HG03064 (cell line): ENCODE measurements around the gene LYPLAL1.

ENCODE experiments used
- ATAC-seq: cut with Tn5 transposase; IDR thresholded peaks from one replicate; pipeline ENCODE4 v1.9.1; 2021; ENCODE audit warnings: low read depth; ENCODE audit not compliant: unreplicated experiment

LYPLAL1 gene

GRCh38 chr1:219173758-219174459 lies at the start of gene LYPLAL1:
TSS of gene LYPLAL1 (plus strand) at chr1:219173878. CDS start at chr1:219173891, 13 bp downstream.
- peak; percentile 58 for ATAC-seq

- ATAC-seq, result no peak
Measured at GRCh38 chr1:219124163-219124562, 49.5 kb upstream of the LYPLAL1 start.

DNA sequence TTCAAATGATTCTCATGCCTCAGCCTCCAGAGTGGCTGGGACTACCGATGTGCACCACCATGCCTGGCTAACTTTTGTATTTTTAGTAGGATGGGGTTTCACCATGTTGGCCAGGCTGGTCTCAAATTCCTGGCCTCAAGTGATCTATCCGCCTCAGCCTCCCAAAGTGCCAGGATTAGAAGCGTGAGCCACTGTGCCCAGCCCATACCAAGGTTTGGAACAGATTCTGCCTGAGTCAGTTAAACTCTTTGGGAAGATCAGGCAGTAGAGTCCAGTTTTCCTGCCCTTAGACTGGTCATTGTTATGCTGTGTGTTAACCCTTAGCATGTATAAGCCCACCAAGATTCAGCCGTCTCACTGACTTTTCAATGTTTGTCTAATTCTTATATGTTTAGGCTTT lies 48.3 kb upstream of the LYPLAL1 start:
- ATAC-seq, result no peak

GRCh38 chr1:219126377-219126776 lies 47.3 kb upstream of the LYPLAL1 start:
- ATAC-seq, result no peak

- ATAC-seq, result no peak
Measured at GRCh38 chr1:219128957-219129356, 44.7 kb upstream of the LYPLAL1 start.

- ATAC-seq, result no peak
Measured at GRCh38 chr1:219130366-219130935, 43.2 kb upstream of the LYPLAL1 start.

DNA sequence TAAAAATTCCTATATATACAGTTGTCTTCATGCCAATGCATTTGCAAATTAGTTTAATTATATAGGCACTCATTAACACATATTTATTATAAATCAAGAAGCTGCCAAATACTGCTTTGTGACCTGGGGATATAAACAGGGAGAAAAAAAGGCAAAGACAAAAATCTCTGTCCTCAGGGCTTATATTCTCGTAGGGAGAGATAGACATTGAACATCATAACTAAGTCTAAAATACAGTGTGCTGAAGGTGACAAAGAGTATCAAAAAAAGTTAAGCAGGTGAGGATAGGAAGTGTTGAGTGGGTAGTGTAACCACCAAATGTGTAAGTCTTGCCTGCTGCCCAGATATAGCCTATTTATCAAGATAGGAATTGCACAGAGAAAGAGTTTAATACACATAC lies 40.7 kb upstream of the LYPLAL1 start:
- ATAC-seq, result no peak

- ATAC-seq, result no peak
Measured at GRCh38 chr1:219138747-219139146, 34.9 kb upstream of the LYPLAL1 start.

- no peak for ATAC-seq
Measured at GRCh38 chr1:219140303-219140877, 33.3 kb upstream of the LYPLAL1 start.

GRCh38 chr1:219143735-219144134 lies 29.9 kb upstream of the LYPLAL1 start:
- no peak for ATAC-seq

GRCh38 chr1:219144658-219145315 lies 28.9 kb upstream of the LYPLAL1 start:
- ATAC-seq, result no peak

- ATAC-seq, result no peak
Measured at GRCh38 chr1:219147571-219148019, 26.1 kb upstream of the LYPLAL1 start.

DNA sequence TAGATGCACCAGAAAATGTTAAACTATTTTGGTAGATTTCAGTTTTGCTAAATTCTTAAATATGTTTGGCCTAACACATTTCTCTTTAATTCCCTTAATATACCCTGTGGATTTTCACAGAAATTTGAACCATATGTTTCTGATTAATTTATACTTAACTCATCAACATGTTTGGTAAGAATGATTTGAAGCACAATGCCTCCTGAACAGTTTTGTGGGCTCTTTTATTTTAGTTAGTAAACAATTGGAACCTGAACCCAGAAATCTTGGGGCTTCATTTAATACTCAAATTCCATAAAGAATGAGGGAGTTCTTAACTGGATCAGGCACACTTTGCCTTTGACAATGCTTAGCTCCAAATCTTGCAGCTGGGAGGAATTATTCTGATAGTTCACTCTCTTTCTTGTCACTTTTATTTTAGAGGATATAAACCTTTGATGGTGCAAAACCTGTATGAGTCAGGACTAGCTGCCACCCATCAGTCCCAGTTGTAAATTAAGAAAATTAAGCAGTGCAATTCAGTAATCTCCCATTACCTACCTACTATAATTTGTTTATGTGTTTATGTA lies 24.6 kb upstream of the LYPLAL1 start:
- ATAC-seq, result no peak

GRCh38 chr1:219149953-219150352 lies 23.7 kb upstream of the LYPLAL1 start:
- no peak for ATAC-seq

DNA sequence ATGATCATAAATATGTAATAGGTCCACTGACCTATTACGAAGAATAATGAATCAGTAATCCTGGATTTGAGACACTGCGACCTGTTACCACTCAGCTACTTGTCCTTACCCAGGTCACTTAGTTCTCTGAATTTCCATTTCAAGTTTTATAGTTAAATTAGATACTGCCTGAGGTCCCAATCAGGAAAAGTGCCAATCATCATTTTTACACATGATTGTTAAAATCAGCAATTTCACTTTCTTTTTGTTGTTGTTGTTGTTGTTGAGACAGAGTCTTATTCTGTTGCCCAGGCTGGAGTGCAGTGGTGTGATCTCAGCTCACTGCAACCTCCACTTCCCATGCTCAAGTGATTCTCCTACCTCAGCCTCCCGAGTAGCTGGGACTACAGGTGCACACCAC lies 22.8 kb upstream of the LYPLAL1 start:
- ATAC-seq, result no peak

GRCh38 chr1:219151467-219151866 lies 22.2 kb upstream of the LYPLAL1 start:
- ATAC-seq, result no peak

- ATAC-seq, result no peak
Measured at GRCh38 chr1:219152751-219153150, 20.9 kb upstream of the LYPLAL1 start.

DNA sequence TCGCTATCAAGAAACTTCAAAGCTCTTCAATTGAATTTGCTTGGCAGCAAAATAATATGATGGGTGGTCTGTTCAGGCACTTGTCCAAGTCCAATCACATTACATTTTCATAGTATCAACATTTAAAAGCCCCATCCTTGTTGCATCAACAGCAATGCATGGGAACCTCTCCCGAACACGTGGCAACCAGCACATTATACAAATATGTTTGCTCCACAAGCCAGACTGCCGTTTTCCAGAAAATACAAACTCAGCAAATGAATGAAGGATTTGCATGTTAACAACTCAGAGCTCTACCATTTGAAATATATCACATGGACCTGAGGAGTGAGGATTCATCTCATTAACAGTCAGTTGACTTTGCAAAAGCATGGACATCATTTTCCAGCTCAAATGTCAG lies 20.0 kb upstream of the LYPLAL1 start:
- ATAC-seq, result no peak

DNA sequence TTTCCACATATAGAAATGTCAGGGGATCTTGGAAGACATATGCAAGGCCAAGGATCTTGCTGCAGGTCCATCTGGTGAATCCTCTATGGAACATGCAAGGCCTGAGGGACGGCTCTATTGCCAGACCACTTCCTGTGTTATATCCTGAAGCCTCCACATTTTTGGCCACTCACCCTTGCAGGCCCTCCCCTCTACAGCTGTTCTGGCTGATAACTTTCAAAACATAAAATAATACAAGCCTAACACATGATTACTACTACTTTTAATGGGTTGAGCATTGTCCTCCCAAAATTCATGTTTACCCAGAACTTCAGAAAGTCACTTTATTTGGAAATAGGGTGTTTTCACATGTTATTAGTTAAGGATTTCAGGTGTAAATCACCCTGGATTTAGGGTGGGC lies 18.5 kb upstream of the LYPLAL1 start:
- ATAC-seq, result no peak

GRCh38 chr1:219159946-219160645 lies 13.6 kb upstream of the LYPLAL1 start:
- ATAC-seq, result no peak

- ATAC-seq, result no peak
Measured at GRCh38 chr1:219160967-219161366, 12.7 kb upstream of the LYPLAL1 start.
